Mononuclear cell (primary cell): ENCODE data around the gene VWA2. TPM values are rescaled to one million over a fixed set of nuclear protein-coding genes. Genes with fewer than 3 reads are reported as not detected.

ENCODE experiments used
- H3K27me3 ChIP-seq: 2 replicates; pipeline ENCODE4 v1.6.0; 2011; ENCODE audit warnings: low read length, control low read depth; ENCODE audit not compliant: insufficient read depth
- H3K4me1 ChIP-seq: 2 replicates; pipeline ENCODE4 v1.5.1; 2011; ENCODE audit warnings: mild to moderate bottlenecking, low read length, control low read depth; ENCODE audit not compliant: insufficient read depth
- H3K4me3 ChIP-seq: 2 replicates; pipeline ENCODE4 v1.5.1; 2011; ENCODE audit warnings: mild to moderate bottlenecking, low read length, moderate library complexity
- H3K9me3 ChIP-seq: 2 replicates; pipeline ENCODE4 v1.5.1; 2011; ENCODE audit warnings: low read depth, mild to moderate bottlenecking, control low read depth, low read length
- total RNA-seq: library from RNA; depleted of rRNA; stranded (reverse); fragments of >200 nt; gene quantifications from one replicate; pipeline ENCODE4 v1.2.3, GENCODE V29; 2012

The VWA2 gene
- total RNA-seq, 1 donor = not detected

GRCh38 chr10:114256822-114257221, 17.8 kb downstream of the VWA2 start:
- H3K27me3 ChIP-seq = no peaks in the 10 kb centered on the region
- H3K4me3 ChIP-seq = no peak overlapping the region
- H3K9me3 ChIP-seq = no peaks in the 10 kb centered on the region
- H3K4me1 ChIP-seq = no peaks in the 10 kb centered on the region

- no peaks in the 10 kb centered on the region for H3K27me3 ChIP-seq
- H3K9me3 ChIP-seq = no peaks in the 10 kb centered on the region
- H3K4me1 ChIP-seq = no peaks in the 10 kb centered on the region
- H3K4me3 ChIP-seq = no peak overlapping the region
Measured at GRCh38 chr10:114257498-114257897, 18.4 kb downstream of the VWA2 start.

- H3K9me3 ChIP-seq = no peaks in the 10 kb centered on the region
- no peaks in the 10 kb centered on the region for H3K27me3 ChIP-seq
- no peak overlapping the region for H3K4me3 ChIP-seq
- no peaks in the 10 kb centered on the region for H3K4me1 ChIP-seq
Measured at GRCh38 chr10:114258274-114258840, 19.3 kb downstream of the VWA2 start.

DNA sequence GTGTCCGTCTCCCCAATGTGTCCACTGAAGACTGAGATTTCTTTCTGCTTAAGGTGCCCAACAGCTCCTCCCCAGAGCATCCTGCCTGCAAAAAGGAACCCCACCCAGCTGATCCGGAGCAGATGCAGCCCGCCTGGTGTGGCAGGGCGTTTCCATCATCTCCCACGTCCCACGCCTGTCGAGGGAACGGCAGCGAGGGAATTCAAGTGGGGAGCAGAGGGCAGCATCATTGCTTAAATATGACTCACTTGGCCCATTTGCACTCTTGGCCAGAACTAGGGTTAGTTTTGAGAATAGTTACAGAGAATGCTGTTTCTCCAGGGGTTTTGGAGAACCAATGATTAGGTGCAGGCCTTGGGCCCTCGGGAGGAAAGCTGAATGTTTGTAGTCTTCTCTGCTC, 20.8 kb downstream of the VWA2 start:
- Histone ChIP-seq H3K27me3 (no peaks in the 10 kb centered on the region), H3K4me3 (no peak overlapping the region), H3K4me1 (no peaks in the 10 kb centered on the region), H3K9me3 (no peaks in the 10 kb centered on the region)

GRCh38 chr10:114260366-114260765, 21.3 kb downstream of the VWA2 start:
- no peak overlapping the region for H3K4me3 ChIP-seq
- H3K9me3 ChIP-seq = no peaks in the 10 kb centered on the region
- no peaks in the 10 kb centered on the region for H3K4me1 ChIP-seq
- no peaks in the 10 kb centered on the region for H3K27me3 ChIP-seq

DNA sequence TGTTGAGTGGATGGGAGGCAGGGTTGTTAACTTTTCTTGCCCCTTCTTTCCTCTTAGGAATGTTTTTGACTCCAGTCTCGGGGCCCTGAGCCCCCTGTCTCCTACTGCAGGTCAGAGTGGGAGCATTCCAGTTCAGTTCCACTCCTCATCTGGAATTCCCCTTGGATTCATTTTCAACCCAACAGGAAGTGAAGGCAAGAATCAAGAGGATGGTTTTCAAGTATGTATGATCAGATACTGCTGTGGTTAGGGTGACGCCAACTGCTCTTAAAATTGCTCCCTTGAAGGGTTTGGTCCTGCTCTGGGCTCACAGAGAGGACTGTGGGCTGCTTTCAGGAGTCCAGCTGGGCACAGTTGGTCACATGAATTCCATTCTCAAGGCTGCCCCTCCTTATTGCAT, 22.0 kb downstream of the VWA2 start:
- Histone ChIP-seq H3K27me3 (no peaks in the 10 kb centered on the region), H3K9me3 (no peaks in the 10 kb centered on the region), H3K4me1 (no peaks in the 10 kb centered on the region), H3K4me3 (no peak overlapping the region)

GRCh38 chr10:114262496-114262895, 23.4 kb downstream of the VWA2 start:
- Histone ChIP-seq H3K9me3 (no peaks in the 10 kb centered on the region), H3K27me3 (no peaks in the 10 kb centered on the region), H3K4me3 (no peak overlapping the region), H3K4me1 (no peaks in the 10 kb centered on the region)

GRCh38 chr10:114265392-114266053, 26.5 kb downstream of the VWA2 start:
- Histone ChIP-seq H3K9me3 (no peaks in the 10 kb centered on the region), H3K4me1 (no peaks in the 10 kb centered on the region), H3K27me3 (no peaks in the 10 kb centered on the region), H3K4me3 (no peak overlapping the region)

- Histone ChIP-seq H3K9me3 (no peaks in the 10 kb centered on the region), H3K4me1 (no peaks in the 10 kb centered on the region), H3K4me3 (no peak overlapping the region), H3K27me3 (no peaks in the 10 kb centered on the region)
Measured at GRCh38 chr10:114266521-114266920, 27.5 kb downstream of the VWA2 start.

DNA sequence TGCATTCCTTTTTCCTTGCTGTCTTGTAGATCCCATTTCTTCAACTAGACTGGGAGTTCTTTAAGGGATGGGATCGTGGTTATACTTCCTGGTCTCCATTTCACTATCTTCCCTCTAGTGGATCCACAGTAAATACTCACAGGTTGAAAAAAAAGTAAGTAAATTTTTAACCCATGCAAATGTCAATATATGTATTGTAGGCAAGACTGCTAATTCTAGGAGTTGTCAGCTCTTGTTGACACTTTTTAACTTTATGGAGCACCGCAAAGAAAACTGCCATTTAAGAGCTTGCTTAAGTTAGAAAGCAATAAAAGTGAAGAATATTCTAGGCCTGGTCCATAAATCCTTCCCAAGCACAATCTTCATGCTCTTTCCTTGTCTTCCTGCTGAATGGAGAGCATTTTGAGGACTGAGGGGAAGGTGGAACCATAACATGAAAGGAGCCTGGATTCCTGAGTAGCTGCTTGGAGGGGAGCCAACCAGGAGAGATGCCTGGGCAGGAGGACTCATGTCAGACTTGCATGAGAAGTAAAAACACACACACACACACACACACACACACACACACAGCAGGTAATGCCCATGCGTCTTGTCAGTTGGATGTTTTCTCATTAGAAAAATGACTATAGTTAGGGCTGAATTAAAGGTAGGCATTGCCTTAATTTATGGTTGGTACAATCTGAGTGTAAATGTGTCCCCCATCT, 32.2 kb downstream of the VWA2 start:
- H3K9me3 ChIP-seq = no peaks in the 10 kb centered on the region
- H3K4me1 ChIP-seq = no peaks in the 10 kb centered on the region
- H3K4me3 ChIP-seq = no peak overlapping the region
- H3K27me3 ChIP-seq = no peaks in the 10 kb centered on the region

GRCh38 chr10:114271779-114272167, 32.7 kb downstream of the VWA2 start:
- no peaks in the 10 kb centered on the region for H3K4me1 ChIP-seq
- no peaks in the 10 kb centered on the region for H3K9me3 ChIP-seq
- no peaks in the 10 kb centered on the region for H3K27me3 ChIP-seq
- no peak overlapping the region for H3K4me3 ChIP-seq

GRCh38 chr10:114272696-114273095, 33.6 kb downstream of the VWA2 start:
- no peak overlapping the region for H3K4me3 ChIP-seq
- no peaks in the 10 kb centered on the region for H3K27me3 ChIP-seq
- no peaks in the 10 kb centered on the region for H3K9me3 ChIP-seq
- H3K4me1 ChIP-seq = no peaks in the 10 kb centered on the region

GRCh38 chr10:114273910-114274309, 34.9 kb downstream of the VWA2 start:
- Histone ChIP-seq H3K4me3 (no peak overlapping the region), H3K4me1 (no peaks in the 10 kb centered on the region), H3K9me3 (no peaks in the 10 kb centered on the region), H3K27me3 (no peaks in the 10 kb centered on the region)

- H3K27me3 ChIP-seq = no peaks in the 10 kb centered on the region
- H3K4me1 ChIP-seq = no peaks in the 10 kb centered on the region
- no peak overlapping the region for H3K4me3 ChIP-seq
- H3K9me3 ChIP-seq = no peaks in the 10 kb centered on the region
Measured at GRCh38 chr10:114274616-114275453, 35.8 kb downstream of the VWA2 start.

GRCh38 chr10:114276066-114276465, 37.0 kb downstream of the VWA2 start:
- Histone ChIP-seq H3K9me3 (no peaks in the 10 kb centered on the region), H3K4me3 (no peak overlapping the region), H3K4me1 (no peaks in the 10 kb centered on the region), H3K27me3 (no peaks in the 10 kb centered on the region)
